T-helper 2 cell treated with Interferon-gamma antibody and Interleukin-4, amounts not matched to agents 100 ng/mL and 5 ng/mL, for 36 hours (primary cell): Measurements from ENCODE around the gene MYOG. TPM values are rescaled to one million over a fixed set of nuclear protein-coding genes. Genes with fewer than 3 reads are reported as not detected.

Experiments
- intact Hi-C: fragments of 100-400 bp; cut with micrococcal nuclease; formaldehyde crosslinking; loops from one replicate; pipeline ENCODE4 v1.15.1; 2023
- total RNA-seq: library from RNA; stranded (reverse); gene quantifications from 2 replicates; pipeline ENCODE4 v1.2.3, GENCODE V29; 2022

Gene MYOG
- total RNA-seq, 1 donor from 2014 or later = not detected

GRCh38 chr1:203091199-203091477, 5.3 kb upstream of the MYOG start:
- intact Hi-C loops = no loop called here

GRCh38 chr1:203090421-203091198, 4.8 kb upstream of the MYOG start:
- intact Hi-C loops = no loop called here

DNA sequence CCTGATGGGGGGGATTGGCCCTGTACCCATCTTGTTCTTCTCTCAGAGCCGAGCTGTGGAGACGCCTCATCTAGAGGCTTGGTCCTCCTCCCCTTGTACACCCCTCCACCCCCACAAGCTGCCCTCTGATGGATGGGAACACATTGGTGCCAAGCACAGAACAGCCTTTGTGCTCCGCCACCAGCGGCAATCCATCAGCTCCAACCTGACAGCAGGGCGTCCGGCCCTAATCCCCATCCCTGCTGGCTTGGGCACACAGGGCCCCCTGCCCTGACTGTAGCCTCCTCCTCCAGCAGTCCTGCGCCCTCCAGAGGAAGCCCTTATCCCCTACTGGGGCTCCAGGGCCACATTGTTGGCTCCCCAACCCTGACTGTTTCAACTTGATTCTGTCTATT, 3.8 kb upstream of the MYOG start:
- intact Hi-C loops = no loop called here

- intact Hi-C loops = no loop called here
Measured at GRCh38 chr1:203089001-203089650, 3.3 kb upstream of the MYOG start.

DNA sequence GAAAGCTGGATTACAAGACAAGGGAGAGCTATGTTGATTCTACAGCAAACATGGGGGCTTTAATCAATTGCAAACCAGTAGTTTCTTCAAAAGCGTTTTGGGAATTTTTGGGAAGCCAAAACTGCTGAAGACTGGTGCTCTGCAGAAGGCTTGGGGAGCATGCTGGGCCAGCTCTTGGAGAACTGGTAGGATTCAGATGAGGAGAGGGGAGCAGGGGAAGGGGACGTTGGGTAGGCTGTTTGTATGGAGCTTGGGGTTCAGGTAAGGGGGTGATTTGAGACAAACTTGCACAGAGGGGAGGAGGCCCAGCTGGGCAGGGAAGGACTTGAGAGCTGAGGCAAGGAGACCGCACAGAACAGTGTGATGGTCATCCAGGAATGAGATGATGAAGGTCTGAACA, 2.6 kb upstream of the MYOG start:
- intact Hi-C loops = no loop called here

- intact Hi-C loops = no loop called here
Measured at GRCh38 chr1:203086992-203087763, 1.4 kb upstream of the MYOG start.

DNA sequence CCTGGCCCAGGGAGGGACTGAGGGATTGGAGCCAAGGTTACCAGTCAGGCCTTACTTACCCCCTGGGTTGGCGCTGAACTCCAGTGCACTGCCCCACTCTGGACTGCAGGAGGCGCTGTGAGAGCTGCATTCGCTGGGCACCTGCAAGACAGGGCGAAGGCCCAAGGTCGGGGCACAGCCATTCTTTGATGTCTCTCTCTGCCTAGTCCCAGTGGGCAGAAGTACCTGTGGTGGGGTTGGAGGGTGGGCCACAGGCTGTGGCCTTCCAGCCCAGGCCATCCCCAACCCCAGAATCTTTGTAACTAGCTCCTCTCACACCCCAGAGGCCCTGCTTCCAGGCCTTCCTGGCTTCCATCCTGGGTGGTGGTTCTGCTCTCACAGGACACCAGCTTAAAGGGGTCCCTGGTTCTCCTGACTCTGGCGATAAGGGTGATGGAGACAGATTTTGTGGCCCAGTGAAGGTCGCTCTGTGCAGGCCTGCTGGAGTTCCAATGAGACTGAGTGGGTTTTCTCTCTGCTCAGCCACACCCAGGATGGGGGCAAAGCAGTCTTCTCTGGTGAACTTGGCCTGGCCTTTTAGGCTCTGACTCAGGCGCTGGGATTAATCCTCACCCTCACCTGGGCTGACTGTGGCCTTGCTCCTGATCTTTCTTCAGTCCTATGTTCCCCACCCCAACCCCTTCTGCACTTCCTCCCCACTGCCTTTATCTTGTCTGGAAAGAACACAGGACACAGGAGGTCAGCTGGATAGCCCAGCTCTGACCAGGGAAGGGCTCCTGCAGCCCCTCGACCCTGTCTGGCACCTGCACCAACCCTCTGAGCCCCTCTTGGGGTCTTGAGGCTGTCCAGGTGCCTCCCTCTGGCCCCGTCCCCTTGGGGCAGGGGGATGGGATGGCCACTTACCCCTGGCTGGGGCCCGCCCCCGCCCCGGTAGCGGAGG, 954 bp downstream of the MYOG start:
- intact Hi-C loops = no loop called here

DNA sequence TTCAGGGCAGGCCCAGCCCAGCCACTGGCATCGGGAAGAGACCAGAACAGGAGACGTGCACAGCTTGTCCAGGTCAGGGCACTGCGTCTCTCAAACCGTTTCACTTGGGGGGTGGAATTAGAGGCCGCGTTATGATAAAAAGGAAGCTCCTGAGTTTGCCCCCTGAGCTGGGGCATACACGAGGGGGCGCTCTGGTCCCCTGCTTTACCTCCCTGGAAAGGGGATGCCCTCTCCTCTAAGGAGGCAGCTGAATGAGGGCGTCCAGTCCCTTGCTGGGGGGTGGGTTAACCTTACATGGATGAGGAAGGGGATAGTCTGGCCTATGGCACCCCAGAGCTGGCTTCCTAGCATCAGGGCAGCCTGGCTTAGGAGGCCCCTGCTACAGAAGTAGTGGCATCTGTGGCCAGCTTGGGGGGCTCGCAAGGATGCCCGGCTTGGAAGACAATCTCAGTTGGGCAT, 2.3 kb downstream of the MYOG start:
- intact Hi-C loops = no loop called here

DNA sequence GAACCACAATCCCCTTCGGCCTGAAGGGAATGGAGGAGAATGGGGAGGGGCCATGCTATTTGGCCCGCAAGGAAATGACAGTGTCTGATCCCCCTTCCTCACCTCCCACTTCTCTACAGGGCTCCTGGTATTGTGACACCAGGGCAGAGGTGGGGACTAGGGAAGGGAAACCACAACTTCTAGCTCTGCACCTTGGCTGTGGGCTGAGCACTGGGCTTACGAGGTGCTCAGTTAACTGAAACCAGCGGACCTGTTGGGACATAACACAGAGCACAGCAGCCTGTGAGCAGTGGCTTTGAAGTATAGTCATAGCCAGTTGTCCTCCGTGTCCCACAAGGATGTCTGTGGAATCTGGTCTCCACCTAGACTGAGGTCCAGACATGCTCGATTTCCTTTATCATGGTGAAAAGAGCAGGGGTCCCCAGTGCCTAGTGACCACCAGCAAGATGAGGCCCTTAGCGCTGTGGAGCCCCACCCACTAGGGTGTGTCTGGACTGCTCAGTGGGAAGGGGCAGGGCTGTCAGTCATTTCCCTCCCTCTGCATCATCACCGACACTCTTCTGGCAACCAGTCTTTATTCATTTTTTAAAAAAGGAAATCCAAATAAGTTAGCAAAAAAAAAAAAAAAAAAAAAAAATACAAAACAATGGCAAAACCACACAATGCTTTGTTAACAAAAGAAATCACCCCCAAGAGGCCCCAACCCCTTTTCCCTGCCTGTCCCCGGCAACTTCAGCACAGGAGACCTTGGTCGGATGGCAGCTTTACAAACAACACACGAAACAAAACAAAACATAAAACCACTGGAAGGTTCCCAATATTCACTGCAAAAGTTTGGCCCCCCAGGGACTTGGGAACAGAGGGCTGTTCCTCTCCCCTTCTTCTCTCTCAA, 3.0 kb downstream of the MYOG start:
- intact Hi-C loops = no loop called here

DNA sequence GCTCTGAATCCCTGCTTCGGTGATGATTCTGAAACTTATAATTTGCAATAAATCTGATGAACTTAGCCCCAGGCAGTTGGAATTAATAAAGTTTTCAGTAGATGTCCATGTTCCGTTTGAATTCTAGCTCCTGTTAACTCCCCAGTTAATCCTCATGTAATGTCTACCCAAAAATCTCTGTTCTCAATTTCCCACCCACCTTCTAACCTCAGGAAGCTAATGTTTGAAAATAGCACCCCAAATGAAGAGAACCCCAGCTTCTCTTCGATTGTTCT, 3.6 kb downstream of the MYOG start:
- intact Hi-C loops = no loop called here

DNA sequence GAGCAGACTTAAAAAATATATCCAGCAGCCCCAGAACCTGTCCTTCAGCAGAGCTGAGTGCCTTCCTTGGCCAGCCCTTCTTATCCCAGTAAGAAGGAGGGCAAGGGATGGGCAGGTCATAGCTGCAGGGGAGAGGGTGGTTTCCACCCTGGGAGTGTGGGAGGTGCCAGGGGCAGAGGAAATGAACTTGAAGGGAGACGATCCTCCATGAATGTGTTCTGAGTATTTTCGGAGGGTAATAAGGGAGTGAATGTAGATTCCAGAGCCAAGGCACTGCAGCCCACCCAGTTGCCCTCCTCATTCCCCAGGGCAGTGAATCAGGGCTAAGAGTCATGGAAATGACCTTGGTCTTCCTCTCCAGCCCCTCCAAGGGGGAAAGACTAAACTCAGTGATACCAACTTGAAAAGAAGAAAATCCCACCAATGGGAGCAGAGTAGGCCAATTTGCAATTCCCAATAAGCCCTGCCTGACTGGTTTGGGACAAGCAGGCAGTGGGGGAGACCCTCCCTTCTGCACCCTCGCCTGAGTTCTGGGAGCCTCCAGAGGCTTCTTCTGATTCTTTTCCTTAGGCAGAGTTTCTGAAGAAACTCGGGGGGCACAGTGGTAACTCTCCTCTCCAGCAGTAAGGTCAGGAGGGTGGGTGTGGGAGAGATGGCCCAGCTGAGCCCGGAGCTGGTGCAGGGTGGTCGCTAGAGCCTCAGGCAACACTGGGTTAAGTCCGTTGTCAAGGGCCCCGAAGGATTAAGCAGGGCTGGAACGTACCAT, 4.2 kb downstream of the MYOG start:
- intact Hi-C loops = no loop called here

DNA sequence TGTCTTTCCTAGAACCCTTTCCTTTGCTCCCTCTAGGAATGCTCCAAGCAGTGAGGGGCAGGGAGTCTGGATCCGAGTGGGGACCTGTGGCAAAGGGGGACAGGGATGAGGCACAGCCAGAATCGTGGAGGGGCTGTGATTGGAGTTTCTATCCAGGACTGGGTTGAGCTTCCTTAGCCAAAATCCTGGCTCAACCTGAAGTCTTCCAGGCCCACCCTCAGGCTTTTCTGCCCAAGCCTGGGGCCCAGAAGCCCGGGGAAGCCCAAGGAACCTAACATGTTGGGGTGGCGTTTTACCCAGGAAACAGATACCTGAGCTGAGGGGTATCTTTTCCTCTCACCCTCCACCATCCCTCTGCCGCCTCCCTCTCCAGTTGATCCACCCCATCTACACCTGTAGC, 5.4 kb downstream of the MYOG start:
- intact Hi-C loops = no loop called here

DNA sequence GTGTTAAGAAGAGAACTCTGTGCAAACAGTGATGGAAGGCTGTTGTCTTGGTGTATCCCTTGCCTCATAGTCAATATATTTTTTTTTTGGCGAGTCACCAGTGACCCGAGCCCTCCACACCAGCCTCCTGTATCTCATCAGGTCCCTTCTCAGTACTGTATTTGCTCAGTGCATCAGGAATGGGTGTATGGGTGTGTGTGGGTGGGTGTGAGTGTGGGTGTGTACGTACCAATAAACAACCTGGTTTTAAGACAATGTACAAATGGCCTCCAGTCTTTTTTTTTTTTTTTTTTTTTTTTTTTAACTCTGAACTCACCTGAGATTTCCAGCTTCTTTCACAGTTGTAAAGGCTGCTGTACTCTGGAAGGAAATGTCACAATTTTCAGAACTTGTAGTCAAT, 7.3 kb downstream of the MYOG start:
- intact Hi-C loops = no loop called here

GRCh38 chr1:203077956-203078355, 7.9 kb downstream of the MYOG start:
- intact Hi-C loops = no loop called here

DNA sequence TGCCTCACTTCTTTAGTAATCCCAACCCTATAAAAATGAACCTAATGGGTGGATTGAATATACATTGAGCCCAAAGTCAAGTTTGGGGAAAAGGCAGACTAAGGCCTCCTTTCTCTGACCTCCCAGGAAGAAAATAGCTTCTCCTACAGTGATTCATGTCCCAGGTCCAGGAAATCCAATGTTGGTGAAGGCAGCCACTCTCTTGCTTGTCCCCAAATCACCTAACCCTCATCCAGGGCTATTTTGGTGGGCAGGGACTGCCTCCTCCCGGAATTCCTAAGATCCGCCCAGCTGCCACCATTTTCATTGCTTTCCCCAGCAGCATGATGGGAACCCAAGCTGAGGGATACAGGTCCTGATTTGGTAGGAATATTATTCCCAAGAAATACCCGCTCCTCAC, 8.4 kb downstream of the MYOG start:
- intact Hi-C loops = no loop called here

DNA sequence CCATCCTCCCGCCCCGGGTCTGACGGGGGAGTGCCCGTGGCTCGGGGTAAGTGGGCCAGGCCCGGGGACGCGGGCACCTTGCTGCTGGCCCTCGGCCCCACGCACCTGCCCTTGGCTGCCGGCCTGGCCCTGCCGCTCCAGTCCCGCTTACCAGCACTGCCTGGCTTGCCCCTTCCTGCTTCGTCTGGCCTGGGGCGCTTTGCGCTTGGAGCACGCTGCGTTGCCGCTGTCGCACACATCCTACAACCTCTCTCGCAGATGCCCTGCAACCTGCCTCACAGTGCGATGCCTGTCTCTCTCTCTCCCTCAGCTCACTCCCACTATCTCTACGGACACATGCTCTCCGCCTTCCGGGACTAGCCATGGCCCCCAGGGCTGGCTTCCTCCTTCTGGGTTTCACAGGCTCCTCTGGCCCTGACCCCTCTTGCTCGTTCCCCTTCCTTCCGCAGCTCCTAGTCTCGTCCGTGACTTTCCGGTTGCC, 9.7 kb downstream of the MYOG start:
- intact Hi-C loops = no loop called here

DNA sequence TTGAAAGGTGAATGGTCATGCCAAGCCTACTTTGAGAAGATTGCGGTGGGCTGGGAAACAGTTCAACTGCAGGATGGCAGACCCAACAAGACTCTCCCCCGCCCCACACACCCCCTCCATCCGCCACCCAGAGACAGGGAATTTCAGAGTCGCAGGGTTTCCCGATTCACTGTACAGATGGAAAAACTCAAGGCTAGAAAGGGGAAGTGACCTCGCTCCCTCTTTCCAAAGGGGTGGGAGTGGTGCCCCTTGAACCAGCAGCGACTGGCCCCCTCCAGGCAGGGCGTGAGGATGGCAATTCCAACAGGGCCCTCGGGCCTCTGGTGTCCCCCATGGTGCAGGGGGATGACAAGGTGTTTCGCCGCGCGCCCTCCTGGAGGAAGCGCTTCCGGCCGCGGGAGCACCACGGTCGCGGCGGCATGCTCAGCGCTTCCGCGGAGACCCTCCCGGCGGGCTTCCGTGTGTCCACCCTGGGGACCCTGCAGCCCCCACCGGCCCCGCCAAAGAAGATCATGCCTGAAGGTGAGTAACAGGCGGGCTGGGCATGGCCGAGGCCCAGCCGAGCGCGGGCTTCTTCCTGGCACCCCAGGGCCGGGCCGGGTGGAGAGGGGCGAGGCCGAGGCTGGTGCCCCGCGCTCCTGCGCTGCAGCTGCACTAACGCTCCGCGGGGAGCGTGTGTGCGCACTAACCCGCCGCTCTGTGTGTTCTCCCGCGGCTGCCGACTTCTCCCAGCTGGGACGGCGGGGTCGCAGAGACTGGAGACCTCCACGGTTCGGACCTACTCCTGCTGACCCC, 10.4 kb downstream of the MYOG start:
- intact Hi-C loops = no loop called here

DNA sequence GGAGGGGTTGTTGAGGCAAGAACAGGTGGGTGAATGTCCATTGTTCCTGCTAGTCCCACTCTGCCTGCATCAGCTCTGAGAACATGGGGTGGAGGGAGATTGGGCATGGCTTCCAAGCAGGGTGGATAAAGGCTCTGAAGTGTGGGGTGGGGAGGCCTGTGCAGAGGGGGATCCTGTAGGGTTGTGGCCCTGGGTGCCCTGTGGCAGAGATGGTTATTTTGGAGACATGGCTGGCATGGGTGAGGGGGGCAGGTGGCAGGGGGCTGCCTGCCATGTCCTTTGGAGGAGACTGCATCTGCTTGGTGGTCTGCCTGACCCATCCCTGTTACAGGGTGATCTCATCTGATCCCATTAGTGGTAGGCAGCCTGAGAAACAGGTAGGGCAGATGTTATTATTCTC, 11.2 kb downstream of the MYOG start:
- intact Hi-C loops = no loop called here

- intact Hi-C loops = no loop called here
Measured at GRCh38 chr1:203073469-203073868, 12.3 kb downstream of the MYOG start.
